ENCODE measurements around the gene PRKAR1B.

- TF ChIP-seq CTCF (conservative IDR thresholded peaks at IDR 0.05) (no peak), EZH2 (IDR thresholded peaks at IDR 0.05; ENCODE audit: low read depth) (no peak)
Observed at GRCh38 chr7:711093-711921, 15.8 kb downstream of the PRKAR1B start.

Data from PC-9 (cell line).